ENCODE data around the gene QDPR. TPM values are rescaled to one million over a fixed set of nuclear protein-coding genes. Genes with fewer than 3 reads are reported as not detected.

QDPR gene
- total RNA-seq, 1 donor from 2014 or later, result 28.6 TPM

DNA sequence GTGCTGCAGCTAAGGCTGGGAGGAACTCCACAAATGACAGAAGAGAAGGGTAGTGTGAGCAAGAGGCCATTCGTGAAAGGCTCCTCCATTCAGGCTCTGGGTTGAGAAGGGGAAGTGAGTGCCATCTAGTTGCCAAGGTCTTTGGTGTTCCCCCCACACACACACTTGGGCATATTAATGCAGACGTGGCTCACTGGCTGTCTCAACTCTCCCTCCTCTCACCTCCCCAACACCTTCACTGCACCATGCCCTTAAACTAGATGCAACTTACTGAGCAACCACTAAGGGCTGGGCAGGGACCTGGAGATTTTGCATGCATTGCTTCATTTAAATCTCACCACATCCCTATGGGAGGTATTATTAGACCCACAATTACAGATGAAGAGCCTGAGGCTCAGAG is 11.8 kb upstream of the QDPR start:
- TF ChIP-seq, protein P1, sequence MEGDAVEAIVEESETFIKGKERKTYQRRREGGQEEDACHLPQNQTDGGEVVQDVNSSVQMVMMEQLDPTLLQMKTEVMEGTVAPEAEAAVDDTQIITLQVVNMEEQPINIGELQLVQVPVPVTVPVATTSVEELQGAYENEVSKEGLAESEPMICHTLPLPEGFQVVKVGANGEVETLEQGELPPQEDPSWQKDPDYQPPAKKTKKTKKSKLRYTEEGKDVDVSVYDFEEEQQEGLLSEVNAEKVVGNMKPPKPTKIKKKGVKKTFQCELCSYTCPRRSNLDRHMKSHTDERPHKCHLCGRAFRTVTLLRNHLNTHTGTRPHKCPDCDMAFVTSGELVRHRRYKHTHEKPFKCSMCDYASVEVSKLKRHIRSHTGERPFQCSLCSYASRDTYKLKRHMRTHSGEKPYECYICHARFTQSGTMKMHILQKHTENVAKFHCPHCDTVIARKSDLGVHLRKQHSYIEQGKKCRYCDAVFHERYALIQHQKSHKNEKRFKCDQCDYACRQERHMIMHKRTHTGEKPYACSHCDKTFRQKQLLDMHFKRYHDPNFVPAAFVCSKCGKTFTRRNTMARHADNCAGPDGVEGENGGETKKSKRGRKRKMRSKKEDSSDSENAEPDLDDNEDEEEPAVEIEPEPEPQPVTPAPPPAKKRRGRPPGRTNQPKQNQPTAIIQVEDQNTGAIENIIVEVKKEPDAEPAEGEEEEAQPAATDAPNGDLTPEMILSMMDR (IDR thresholded peaks at IDR 0.05; ENCODE audit: insufficient read depth, low read length, poor library complexity, severe bottlenecking), result no peak

DNA sequence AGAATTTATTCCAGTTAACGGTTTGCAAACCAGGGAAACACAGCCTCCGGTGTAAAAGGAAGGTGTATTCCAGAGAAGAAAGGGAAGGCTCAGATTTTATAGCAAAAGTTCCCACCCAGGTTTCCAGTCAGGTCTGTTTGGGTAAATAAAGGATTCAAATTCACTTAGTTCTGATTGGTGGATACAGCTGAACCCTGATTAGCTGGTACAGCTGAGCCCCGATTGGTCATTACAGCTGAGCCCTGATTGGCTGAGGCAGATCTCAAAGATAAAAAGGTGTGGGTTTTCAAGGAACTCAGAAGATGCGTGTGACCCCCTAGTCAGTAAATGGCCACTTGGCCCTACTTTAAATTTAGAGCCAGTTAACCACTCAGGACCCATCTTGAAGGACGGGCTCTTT is 9.7 kb upstream of the QDPR start:
- H3K4me3 ChIP-seq (ENCODE audit: low read depth, low read length), result no peak overlapping the region
- TF ChIP-seq, protein P1 (IDR thresholded peaks at IDR 0.05; ENCODE audit: insufficient read depth, low read length, poor library complexity, severe bottlenecking), result no peak
- no peaks in the 10 kb centered on the region for H3K36me3 ChIP-seq (ENCODE audit: control insufficient read depth, insufficient read depth, low read length)
- H3K27me3 ChIP-seq (ENCODE audit: control insufficient read depth, insufficient read depth, low read length), result peaks cover 7% of the 10 kb centered on the region
- no peak for DNase-seq (ENCODE audit: low read depth)

More for the DNA sequence above, 11.8 kb upstream of the QDPR start:
- no peak for DNase-seq (ENCODE audit: low read depth)
- Histone ChIP-seq H3K36me3 (ENCODE audit: control insufficient read depth, insufficient read depth, low read length) (no peaks in the 10 kb centered on the region), H3K27me3 (ENCODE audit: control insufficient read depth, insufficient read depth, low read length) (peaks cover 4% of the 10 kb centered on the region), H3K4me3 (ENCODE audit: low read depth, low read length) (no peak overlapping the region)

DNA sequence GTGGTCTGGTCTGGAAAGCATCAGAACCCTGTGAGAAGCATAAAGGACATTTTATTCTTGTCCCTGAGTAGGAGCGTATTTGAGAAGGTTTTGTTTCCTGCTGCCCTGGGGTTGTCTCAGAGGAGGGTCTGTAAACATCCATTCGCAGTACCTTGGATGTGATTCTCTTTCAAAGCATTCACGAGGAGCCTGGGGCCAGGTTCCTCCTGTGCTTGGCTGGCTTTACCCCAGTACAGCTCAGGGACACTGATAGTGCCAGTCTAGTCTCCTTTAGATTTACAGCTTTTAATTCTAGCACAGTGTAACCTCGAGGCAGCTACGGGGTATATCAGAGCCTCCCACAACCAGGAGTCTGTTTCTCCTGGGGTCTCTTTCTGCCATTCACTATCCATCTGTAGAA is 5.8 kb upstream of the QDPR start:
- DNase-seq (ENCODE audit: low read depth), result no peak
- peaks cover 7% of the 10 kb centered on the region for H3K27me3 ChIP-seq (ENCODE audit: control insufficient read depth, insufficient read depth, low read length)
- TF ChIP-seq, protein P1 (IDR thresholded peaks at IDR 0.05; ENCODE audit: insufficient read depth, low read length, poor library complexity, severe bottlenecking), result no peak
- H3K36me3 ChIP-seq (ENCODE audit: control insufficient read depth, insufficient read depth, low read length), result no peaks in the 10 kb centered on the region
- no peak overlapping the region for H3K4me3 ChIP-seq (ENCODE audit: low read depth, low read length)

DNA sequence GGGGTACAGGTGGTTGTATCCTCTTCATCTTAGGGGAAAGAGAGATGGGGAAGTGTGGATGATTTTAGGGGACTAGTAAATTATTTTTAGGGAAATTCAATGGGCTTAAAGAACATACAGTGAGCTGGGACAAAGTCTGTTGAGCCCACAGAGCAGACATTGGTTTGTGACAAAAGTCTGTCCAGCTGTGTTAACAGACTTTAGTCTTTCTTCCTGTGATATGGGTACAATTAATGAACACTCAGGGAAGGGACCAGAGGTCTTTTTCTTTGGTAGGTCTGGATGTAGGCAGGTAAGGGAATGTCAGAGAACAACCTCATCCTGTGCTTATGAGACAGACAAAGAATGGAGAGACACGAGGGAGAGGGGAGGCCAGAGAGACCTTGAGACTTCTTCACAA is 5.1 kb upstream of the QDPR start:
- DNase-seq (ENCODE audit: low read depth), result no peak
- no peak overlapping the region for H3K4me3 ChIP-seq (ENCODE audit: low read depth, low read length)
- no peaks in the 10 kb centered on the region for H3K36me3 ChIP-seq (ENCODE audit: control insufficient read depth, insufficient read depth, low read length)
- H3K27me3 ChIP-seq (ENCODE audit: control insufficient read depth, insufficient read depth, low read length), result peaks cover 4% of the 10 kb centered on the region
- TF ChIP-seq, protein P1 (IDR thresholded peaks at IDR 0.05; ENCODE audit: insufficient read depth, low read length, poor library complexity, severe bottlenecking), result no peak

DNA sequence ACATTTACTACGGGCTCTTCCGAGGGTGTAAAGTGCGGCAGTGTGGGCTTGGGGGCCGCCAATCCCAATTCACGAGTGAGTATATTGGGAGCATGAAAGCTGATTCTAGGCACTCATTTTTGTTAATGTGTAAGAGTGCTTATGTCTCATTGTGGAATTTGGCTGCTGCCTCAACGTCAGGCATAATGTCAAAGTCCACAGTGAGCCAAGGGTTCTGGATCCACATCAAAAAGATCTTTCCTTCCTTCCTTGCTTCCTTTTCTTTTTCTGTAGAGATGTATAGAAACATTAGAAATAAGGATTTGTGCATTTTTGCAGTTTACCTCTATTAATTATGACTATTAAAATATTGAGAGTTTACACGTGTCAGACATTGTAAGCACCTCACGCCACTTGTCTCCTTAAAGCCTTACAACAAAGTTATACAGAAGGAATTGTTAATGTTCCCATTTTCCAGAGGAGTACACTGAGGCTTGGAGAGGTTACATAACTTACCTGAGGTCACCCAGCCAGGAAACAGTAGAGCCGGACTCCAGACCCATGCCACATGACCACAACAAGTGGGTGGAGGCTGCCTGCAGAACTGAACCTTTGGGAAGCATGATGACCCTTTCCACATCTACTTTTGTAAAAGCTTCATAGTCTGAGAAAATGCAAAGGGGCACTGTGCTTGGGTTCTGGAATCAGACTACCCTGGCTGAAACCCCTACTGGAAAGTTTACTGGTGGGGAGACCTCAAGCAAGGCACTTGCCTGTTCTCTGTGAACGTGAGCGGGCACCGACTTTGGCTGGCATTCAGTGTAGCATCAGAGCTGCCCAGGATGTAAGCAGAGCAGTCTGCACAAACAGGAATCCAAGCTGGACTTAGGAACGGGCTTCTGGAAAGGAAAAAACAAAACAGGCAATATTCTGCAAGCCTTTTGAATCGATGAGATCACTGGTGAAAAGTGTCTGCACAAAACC is 3.8 kb upstream of the QDPR start:
- TF ChIP-seq, protein P1 (IDR thresholded peaks at IDR 0.05; ENCODE audit: insufficient read depth, low read length, poor library complexity, severe bottlenecking), result no peak
- peaks cover 4% of the 10 kb centered on the region for H3K27me3 ChIP-seq (ENCODE audit: control insufficient read depth, insufficient read depth, low read length)
- no peak for DNase-seq (ENCODE audit: low read depth)
- H3K4me3 ChIP-seq (ENCODE audit: low read depth, low read length), result no peak overlapping the region
- no peaks in the 10 kb centered on the region for H3K36me3 ChIP-seq (ENCODE audit: control insufficient read depth, insufficient read depth, low read length)

Data from kidney epithelial cell (primary cell).